ENCODE results near the gene BIRC6. TPM values are rescaled to one million over a fixed set of nuclear protein-coding genes. Genes with fewer than 3 reads are reported as not detected.
"Not testable (repeated sequence)": the region's sequence is repeated elsewhere in the genome, so short reads cannot be mapped to it uniquely, and the experiment has no call there.

Gene BIRC6
- total RNA-seq, 2 donors from 2014 or later: 102 to 126 TPM

- intact Hi-C loops (cut with DNase I, micrococcal nuclease): no loop called here
- no peak for DNase-seq
- ATAC-seq: no peak
These were observed 9.8 kb downstream of the BIRC6 start for GRCh38 chr2:32366595-32366994.

DNA sequence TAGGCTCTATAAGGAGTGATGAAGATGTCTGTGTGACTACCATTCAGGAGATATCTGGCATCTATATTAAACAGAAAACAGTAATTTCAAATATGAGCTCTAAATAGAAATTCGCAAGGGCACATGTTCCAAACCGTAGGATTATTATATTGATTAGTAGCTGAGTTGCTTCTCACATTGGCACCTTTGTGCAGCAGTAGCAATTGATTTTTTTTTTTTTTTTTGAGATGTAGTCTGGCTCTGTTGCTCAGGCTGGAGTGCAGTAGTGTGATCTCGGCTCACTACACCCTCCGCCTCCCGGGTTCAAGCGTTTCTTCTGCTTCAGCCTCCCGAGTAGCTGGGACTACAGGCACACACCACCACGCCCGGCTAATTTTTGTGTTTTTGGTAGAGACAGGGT is 12.4 kb downstream of the BIRC6 start:
- no peak for ATAC-seq
- no peak for DNase-seq
- intact Hi-C loops (cut with DNase I, micrococcal nuclease): no loop called here

DNA sequence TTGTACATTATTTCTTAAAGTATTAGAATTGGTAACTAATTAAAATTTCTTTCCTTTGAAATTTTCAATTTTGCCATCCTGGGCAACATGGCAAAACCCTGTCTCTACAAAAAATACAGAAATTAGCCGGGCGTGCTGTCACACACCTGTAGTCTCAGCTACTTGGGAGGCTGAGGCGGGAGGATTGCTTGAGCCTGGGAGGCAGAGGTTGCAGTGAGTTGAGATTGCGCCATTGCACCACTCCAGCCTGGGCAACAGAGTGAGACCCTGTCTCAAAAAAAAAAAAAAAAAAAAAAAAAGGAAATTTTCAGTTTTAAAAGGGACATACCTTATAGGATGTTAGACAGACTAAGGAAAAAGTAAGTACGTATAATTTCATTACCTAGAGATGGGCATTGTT is 14.1 kb downstream of the BIRC6 start:
- DNase-seq; intact Hi-C loops (cut with DNase I, micrococcal nuclease); ATAC-seq: not testable (repeated sequence)

DNA sequence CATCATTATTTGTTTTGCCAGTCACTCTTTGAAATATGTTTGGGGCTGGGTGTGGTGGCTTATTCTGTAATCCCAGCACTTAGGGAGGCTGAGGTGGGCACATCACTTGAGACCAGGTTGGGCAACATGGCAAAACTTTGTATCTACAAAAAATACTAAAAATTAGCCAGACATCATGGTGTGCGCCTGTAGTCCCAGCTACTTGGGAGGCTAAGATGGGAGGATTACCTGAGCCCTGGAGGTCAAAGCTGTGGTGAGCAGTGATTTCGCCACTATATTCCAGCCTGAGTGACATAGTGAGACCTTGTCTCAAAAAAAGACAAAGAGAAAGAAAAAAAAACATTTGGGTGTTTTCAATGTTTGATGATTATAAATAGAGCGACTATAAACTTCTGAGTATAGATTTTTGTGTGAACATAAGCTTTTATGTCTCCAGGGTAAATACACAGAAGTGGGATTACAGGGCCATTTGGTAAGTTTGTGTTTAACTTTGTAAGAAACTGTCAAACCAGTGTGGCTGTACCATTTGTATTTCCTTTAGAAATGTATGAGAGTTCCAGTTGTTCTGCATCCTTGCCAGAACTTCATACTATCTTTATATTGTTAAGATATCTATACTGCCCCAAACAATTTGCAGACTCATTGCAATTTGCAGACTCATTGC is 15.8 kb downstream of the BIRC6 start:
- intact Hi-C loops (cut with DNase I, micrococcal nuclease): no loop called here
- ATAC-seq: peak; percentile 82
- DNase-seq: no peak

DNA sequence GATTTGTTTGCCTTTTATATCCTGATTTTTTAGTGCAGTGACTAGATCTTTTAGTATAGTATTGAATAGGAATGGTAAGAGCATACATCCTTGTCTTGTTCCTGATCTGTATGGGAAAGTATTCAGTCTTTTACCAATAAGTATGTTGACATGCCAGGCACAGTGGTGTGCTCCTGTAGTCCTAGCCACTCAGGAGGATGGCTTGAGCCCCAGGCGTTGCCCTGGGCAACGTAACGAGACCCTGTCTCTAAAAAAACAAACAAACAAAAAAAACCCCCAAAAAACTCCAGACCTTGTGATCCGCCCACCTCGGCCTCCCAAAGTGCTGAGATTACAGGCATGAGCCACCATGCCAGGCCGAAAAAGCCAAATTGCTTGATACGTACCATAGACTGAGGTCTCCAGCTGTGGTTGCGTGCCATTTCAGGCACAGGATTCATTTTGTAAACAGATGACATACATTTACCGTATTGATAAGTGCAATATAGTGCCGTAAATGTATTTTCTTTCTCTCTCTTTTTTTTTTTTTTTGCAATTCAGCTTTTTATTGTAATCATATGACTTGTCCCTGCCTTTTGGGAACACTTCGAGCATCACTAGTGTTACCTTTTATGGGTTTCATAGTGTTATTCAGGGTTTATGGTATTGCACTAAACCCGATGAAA is 18.5 kb downstream of the BIRC6 start:
- intact Hi-C loops (cut with DNase I, micrococcal nuclease): no loop called here
- DNase-seq (no peak), ATAC-seq (no peak)

- no peak for DNase-seq
- no peak for ATAC-seq
- intact Hi-C loops (cut with DNase I, micrococcal nuclease): no loop called here
These were observed 19.9 kb downstream of the BIRC6 start for GRCh38 chr2:32376756-32377155.

DNA sequence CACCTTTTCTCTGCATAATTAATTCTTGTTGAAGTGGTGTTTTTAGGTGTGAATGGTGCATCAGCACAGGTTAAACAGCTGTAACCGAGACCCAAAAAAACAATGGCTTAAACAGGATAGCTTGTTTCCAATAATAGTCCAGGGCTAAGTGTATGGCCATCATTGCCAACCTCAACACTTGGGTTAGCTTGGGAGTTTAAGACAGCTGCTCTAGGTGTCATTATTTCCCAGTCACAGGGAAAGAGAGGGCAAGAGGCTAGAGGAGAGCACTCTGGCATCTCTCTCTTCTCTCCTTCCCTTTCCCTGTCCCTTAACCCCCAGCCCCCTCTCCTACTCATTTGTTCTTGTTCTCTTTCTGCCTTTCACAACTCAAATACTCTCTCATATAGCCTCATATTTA is 21.1 kb downstream of the BIRC6 start:
- DNase-seq: no peak
- ATAC-seq: no peak
- intact Hi-C loops (cut with DNase I, micrococcal nuclease): no loop called here

- intact Hi-C loops (cut with DNase I, micrococcal nuclease): no loop called here
- ATAC-seq (peak; percentile 75), DNase-seq (no peak)
These were observed 22.5 kb downstream of the BIRC6 start for GRCh38 chr2:32379352-32379751.

DNA sequence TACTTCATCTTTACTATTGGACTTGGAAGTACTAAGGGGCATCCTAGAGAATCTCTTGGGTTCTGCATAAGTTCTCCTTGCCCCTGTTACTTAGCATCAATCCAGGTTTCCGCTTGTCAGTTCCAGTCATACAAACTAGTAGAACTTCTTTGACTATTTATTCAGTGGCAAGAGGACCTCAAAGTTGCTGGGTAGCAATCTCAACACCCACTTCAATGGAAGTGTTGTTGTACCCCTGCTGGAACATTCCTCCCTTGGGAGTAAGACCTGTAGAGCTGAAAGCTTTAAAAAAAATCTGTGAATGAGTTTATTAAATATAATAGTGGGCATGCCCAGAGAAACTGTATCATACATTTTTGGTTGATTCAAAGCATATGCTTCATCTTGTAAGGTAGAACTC is 27.0 kb downstream of the BIRC6 start:
- ATAC-seq: no peak
- DNase-seq: no peak
- intact Hi-C loops (cut with DNase I, micrococcal nuclease): no loop called here

- no peak for ATAC-seq
- intact Hi-C loops (cut with DNase I, micrococcal nuclease): no loop called here
These were observed 27.7 kb downstream of the BIRC6 start for GRCh38 chr2:32384529-32384928.

DNA sequence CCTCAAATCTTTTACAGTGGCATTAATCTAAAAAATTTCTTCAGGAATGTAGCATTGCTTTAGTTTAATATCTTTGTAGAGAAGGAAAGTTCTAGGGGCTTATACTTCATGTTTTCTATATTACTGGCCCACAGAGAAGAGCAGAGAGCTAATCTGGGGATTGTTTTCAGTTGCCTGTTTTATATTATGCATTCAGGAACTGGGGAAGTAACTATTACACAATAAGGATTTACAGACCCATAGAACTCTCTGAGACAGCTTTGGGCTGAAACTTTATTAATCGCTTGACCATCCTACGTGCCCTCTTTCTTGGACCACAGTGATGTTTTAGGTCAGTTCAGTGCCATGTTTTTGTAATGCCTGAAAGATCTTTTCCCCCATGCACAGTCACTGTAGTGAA is 29.9 kb downstream of the BIRC6 start:
- no peak for ATAC-seq
- intact Hi-C loops (cut with DNase I, micrococcal nuclease): no loop called here
- no peak for DNase-seq

More at GRCh38 chr2:32384529-32384928, 27.7 kb downstream of the BIRC6 start:
- DNase-seq: no peak

- no peak for DNase-seq
- ATAC-seq: no peak
- intact Hi-C loops (cut with DNase I, micrococcal nuclease): no loop called here
These were observed 42.4 kb downstream of the BIRC6 start for GRCh38 chr2:32399221-32399620.

DNA sequence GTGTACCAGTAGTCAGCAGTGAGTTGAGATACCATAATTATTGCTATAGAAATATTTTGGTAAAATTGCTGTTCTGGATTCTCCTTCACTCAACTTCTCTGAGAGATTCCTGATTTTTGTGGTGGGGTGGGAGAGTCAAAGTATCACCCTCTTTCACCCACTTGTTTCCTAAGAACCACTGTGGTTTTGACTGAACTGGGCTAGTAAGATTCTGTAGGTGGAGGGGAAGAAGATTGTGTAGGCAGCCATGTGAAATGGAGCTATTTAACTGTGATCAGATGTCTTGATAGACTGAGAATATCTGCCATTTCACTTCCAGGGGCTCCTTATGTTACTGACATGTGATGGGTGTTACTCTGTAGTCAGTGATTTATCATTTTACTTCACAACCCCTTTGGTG is 45.3 kb downstream of the BIRC6 start:
- DNase-seq (no peak), ATAC-seq (no peak)
- intact Hi-C loops (cut with DNase I, micrococcal nuclease): no loop called here

GRCh38 chr2:32403782-32404181 is 47.0 kb downstream of the BIRC6 start:
- DNase-seq (no peak), ATAC-seq (no peak)
- intact Hi-C loops (cut with DNase I, micrococcal nuclease): no loop called here

DNA sequence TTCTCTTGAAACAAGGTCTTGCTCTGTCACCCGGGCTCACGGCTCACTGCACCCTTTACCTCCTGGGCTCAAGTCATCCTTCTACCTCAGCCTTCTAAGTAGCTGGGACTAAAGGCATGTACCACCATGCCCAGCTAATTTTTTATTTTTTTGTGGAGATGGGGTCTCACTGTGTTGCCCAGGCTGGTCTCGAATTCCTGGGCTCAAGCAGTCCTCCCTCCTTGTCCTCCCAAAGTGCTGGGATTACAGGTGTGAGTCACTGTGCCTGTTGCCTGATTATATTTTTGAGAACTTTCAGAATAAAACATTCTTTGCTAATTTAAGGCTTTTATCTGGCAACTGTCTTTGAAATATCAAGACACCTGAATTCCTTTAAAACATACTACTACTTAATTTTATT is 47.9 kb downstream of the BIRC6 start:
- no peak for ATAC-seq
- intact Hi-C loops (cut with DNase I, micrococcal nuclease): no loop called here
- no peak for DNase-seq

DNA sequence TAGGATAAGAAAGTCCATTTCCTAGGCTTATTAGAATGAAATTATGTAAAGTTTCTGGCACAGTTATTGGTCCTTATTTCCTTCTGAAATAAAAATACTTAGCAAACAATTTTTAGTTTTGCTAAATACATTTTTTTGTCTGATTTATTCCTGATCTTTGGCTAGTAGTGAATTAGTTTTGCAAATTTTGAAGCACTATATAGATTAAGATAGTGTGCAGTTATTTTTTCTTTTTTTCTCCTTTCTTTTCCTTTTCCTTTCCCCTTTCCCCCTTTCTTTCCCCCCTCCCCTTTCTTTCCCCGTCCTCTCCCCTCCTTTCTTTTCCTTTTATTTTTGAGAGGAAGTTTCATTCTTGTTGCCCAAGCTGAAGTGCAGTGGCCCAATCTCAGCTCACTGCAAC is 59.7 kb downstream of the BIRC6 start:
- ATAC-seq (no peak), DNase-seq (no peak)
- intact Hi-C loops (cut with DNase I, micrococcal nuclease): no loop called here

DNA sequence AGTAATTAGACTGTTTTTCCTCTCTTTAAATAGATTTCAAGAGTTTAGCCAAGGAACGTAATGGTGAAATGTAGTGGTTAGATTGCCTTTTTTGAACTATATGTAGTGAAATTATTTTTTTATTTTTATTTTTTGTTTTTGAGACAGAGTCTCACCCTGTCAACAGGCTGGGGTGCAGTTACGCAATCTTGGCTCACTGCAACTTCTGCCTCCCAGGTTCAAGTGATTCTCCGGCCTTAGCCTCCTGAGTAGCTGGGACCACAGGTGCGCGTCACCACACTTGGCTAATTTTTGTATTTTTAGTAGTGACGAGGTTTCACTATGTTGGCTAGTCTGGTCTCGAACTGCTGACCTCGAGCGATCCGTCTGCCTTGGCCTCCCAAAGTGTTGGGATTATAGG is 60.8 kb downstream of the BIRC6 start:
- no peak for ATAC-seq
- intact Hi-C loops (cut with DNase I, micrococcal nuclease): no loop called here
- DNase-seq: no peak

- intact Hi-C loops (cut with DNase I, micrococcal nuclease): no loop called here
- DNase-seq: no peak
These were observed 62.0 kb downstream of the BIRC6 start for GRCh38 chr2:32418778-32419177.

GRCh38 chr2:32422133-32422532 is 65.3 kb downstream of the BIRC6 start:
- DNase-seq (no peak), ATAC-seq (no peak)
- intact Hi-C loops (cut with DNase I, micrococcal nuclease): no loop called here

More at GRCh38 chr2:32418778-32419177, 62.0 kb downstream of the BIRC6 start:
- ATAC-seq: no peak

GRCh38 chr2:32423536-32423935 is 66.7 kb downstream of the BIRC6 start:
- no peak for DNase-seq
- no peak for ATAC-seq
- intact Hi-C loops (cut with DNase I, micrococcal nuclease): no loop called here

- intact Hi-C loops (cut with DNase I, micrococcal nuclease): no loop called here
- ATAC-seq (no peak), DNase-seq (no peak)
These were observed 67.9 kb downstream of the BIRC6 start for GRCh38 chr2:32424739-32425138.

Measured in left colon (tissue), 2 donors.